Natural killer cell treated with Interleukin-12 subunit alpha and Interleukin-12 subunit beta and Interleukin-15 and Interleukin-18, amount 100 ng/mL, for 72 hours (primary cell): ENCODE data around the gene EREG. TPM values are rescaled to one million over a fixed set of nuclear protein-coding genes. Genes with fewer than 3 reads are reported as not detected.

ENCODE experiments used
- ATAC-seq, 2 donors: fragments of 150-1000 bp; cut with Tn5 transposase in 1 of 2; sonication (Bioruptor Pico), chemical (Tn5 transposase) in 1 of 2; 2 replicates each; pipeline ENCODE4 v1.10.0; 2021
- DNase-seq: peaks from one replicate; pipeline ENCODE4 v3.0.0; 2022; ENCODE audit warnings: low spot score
- H3K27ac Mint-ChIP-seq, 2 donors: 1 replicate in 1 of 2; 2 replicates in 1 of 2; pipeline ENCODE4 v1.8.0; 2022; ENCODE audit warnings: mixed read lengths in 2 of 2, mild to moderate bottlenecking in 1 of 2, moderate library complexity in 1 of 2
- H3K27me3 Mint-ChIP-seq, 2 donors: 1 replicate in 1 of 2; 2 replicates in 1 of 2; pipeline ENCODE4 v1.8.0; 2022; ENCODE audit warnings: mixed read lengths in 2 of 2
- H3K36me3 Mint-ChIP-seq: one replicate; pipeline ENCODE4 v1.8.0; 2022; ENCODE audit warnings: mixed read lengths
- H3K4me1 Mint-ChIP-seq, 2 donors: 1 replicate in 1 of 2; 2 replicates in 1 of 2; pipeline ENCODE4 v1.8.0; 2022; ENCODE audit warnings: low read depth in 2 of 2, mixed read lengths in 2 of 2, mild to moderate bottlenecking in 1 of 2
- H3K4me3 Mint-ChIP-seq: one replicate; pipeline ENCODE4 v1.8.0; 2022; ENCODE audit warnings: mixed read lengths
- H3K9me3 Mint-ChIP-seq: 2 replicates; pipeline ENCODE4 v1.8.0; 2022; ENCODE audit warnings: mixed read lengths
- total RNA-seq, 2 donors: library from RNA; stranded (reverse); gene quantifications; one replicate each; pipeline ENCODE4 v1.2.3, GENCODE V29; 2022

Gene EREG, protein sequence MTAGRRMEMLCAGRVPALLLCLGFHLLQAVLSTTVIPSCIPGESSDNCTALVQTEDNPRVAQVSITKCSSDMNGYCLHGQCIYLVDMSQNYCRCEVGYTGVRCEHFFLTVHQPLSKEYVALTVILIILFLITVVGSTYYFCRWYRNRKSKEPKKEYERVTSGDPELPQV
- total RNA-seq: not detected

DNA sequence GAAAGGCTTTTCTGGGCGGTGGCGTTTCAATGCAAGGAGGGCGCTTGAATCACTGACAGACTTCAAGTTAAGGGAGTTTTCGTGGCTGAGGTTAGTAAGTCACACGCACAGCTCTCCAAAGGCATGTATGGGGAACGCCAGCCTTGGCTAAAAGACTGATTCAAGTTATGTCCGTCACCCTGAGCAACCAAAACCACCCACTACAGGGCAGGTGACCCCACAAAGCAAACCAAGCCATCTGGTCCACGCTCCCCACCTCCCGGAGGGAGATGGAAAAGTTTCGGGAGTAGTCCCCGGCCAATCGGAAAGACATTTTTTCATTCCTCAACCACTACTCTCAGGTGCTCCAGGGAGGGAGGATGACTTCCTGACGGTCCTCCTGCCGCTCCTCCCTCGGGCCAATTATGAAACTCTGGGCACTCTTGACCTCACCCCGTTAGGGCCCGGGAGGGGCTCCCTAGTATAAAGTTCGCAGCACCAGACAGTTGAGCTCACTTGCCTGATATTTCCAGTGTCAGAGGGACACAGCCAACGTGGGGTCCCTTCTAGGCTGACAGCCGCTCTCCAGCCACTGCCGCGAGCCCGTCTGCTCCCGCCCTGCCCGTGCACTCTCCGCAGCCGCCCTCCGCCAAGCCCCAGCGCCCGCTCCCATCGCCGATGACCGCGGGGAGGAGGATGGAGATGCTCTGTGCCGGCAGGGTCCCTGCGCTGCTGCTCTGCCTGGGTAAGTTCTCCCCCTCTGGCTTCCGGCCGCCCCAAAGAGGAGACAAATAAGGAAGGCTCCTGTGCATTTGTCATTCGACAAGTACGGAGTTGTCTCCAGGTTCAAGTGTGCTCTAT is at the start of gene EREG:
Gene EREG, plus strand, starts transcription at position 494 of the 840 bp plus-strand sequence. Its CDS starts 164 bp downstream, at position 658.
- ATAC-seq: peak; percentile 67
- H3K4me3 Mint-ChIP-seq: peak within 1 kb of the TSS; percentile 65
- H3K4me1 Mint-ChIP-seq: peaks cover 6 to 10% of the 10 kb centered on the region in 2 donors
- peaks cover 27 to 46% of the 10 kb centered on the region in 2 donors for H3K27me3 Mint-ChIP-seq
- H3K27ac Mint-ChIP-seq: no peak within 1 kb of the TSS
- H3K36me3 Mint-ChIP-seq: no peaks in the 10 kb centered on the region
- no peaks in the 10 kb centered on the region for H3K9me3 Mint-ChIP-seq
- no peak for DNase-seq

DNA sequence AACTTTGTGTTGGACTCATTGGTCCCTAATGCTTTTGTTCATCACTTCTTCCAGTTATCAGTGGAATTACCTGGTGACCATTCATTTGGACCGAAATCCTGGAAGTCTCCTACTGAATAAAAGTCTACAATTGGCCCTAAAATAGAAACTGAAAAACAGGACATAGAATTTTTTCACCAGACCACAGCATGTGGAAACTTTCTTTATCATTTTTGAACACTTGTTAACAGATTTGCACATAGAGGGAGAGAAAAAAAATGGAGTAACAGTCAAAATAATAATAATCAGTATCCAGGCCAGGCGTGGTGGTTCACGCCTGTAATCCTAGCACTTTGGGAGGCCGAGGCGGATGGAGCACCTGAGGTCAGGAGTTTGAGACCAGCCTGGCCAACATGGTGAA is 49.6 kb upstream of the EREG start:
- no peak overlapping the region for H3K27ac Mint-ChIP-seq
- ATAC-seq (no peak), DNase-seq (no peak)
- no peaks in the 10 kb centered on the region for H3K36me3 Mint-ChIP-seq
- no peaks in the 10 kb centered on the region for H3K4me1 Mint-ChIP-seq
- H3K9me3 Mint-ChIP-seq: no peaks in the 10 kb centered on the region
- H3K4me3 Mint-ChIP-seq: no peak overlapping the region
- peaks cover 0 to 2% of the 10 kb centered on the region in 2 donors for H3K27me3 Mint-ChIP-seq

DNA sequence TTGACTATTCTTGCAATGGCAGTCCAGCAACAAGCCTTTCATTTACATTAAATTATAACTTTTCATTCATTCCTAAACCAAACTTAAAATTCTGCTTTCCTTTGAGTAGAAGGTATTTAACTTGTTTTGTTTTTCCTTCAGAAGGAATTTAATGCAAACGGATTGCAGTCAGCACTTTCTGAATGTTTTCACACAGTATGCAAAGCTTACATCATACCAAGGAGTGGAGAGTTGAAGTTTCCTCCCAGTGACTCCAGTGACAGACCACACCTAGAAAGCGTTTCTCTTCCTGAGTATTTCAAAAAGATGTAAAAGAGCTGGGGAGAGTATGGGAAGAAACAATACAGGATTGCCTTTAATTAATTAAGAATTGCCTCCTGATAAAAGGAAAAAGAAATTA is 48.5 kb upstream of the EREG start:
- Mint-ChIP-seq H3K4me1 (peaks cover 0 to 5% of the 10 kb centered on the region in 2 donors), H3K27me3 (peaks cover 8% of the 10 kb centered on the region in 2 donors), H3K27ac (no peak overlapping the region), H3K9me3 (no peaks in the 10 kb centered on the region), H3K36me3 (no peaks in the 10 kb centered on the region), H3K4me3 (no peak overlapping the region)
- no peak for DNase-seq
- no peak for ATAC-seq

DNA sequence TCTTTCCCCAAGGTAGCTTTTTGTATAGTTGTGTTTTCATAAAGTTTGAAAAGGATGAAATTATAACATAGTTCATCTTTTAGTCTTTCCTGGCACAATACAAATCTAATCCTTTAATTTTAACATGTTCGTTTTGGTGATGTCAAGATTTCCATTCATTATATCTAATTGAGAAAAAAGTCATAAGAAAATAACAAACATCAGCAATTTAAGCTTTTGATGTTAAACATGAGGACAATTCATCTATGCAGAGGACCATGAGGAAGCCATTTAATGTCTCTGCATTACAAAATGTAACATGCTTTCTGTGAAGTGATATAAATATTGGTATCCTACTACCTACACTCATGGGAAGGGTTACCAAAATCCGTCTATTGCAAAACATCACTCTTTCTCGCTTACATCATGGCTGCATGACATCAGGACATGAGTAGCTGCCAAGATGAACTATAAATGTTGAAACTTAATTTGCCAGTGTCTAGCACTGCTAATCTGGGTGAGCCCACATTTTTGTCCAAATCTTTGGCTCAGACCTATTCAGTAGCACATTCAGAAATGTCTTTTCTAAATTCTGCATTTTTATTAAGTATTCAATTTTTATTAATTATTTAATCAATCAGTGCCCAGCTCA is 47.2 kb upstream of the EREG start:
- Mint-ChIP-seq H3K9me3 (no peaks in the 10 kb centered on the region), H3K27ac (no peak overlapping the region), H3K36me3 (no peaks in the 10 kb centered on the region), H3K4me3 (no peak overlapping the region), H3K4me1 (peaks cover 0 to 5% of the 10 kb centered on the region in 2 donors), H3K27me3 (peaks cover 8% of the 10 kb centered on the region in 2 donors)
- DNase-seq (no peak), ATAC-seq (no peak)

DNA sequence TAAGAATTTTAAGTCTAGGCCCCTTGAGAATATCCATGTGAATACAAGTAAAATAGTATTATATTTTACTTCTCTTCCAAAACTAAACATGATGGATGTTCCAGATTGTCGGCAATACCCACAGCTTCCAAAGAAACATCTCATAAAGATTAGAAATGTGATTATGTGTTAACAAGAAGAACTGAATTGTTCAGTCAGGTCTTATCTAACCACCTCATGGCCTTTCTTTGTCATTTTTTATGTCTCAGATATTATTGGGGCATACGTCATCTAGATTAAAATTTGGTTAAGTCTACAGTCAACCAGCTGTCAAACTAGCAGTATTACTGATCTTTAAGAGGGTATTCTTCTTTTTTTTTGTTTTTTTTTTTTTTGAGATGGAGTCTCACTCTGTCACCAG is 46.7 kb upstream of the EREG start:
- Mint-ChIP-seq H3K9me3 (no peaks in the 10 kb centered on the region), H3K4me3 (no peak overlapping the region), H3K27ac (no peak overlapping the region), H3K36me3 (no peaks in the 10 kb centered on the region), H3K27me3 (peaks cover 8% of the 10 kb centered on the region in 2 donors), H3K4me1 (peaks cover 0 to 5% of the 10 kb centered on the region in 2 donors)
- DNase-seq (no peak), ATAC-seq (no peak)

DNA sequence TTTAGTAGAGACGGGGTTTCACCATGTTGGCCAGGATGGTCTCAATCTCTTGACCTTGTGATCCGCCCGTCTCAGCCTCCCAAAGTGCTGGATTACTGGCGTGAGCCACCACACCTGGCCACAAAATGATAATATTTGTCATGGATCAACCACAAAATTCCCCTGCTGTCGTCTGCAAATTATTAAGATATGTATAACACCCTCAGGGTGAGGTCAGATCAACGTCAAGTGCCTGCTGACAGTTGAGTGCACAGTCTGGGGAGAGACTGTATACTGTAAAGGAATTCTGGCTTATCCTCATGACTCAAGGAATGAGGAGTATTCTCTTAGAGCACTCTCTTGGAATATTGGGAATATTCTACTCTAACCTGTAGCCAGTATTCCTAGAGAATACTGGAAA is 45.5 kb upstream of the EREG start:
- H3K9me3 Mint-ChIP-seq: no peaks in the 10 kb centered on the region
- H3K4me3 Mint-ChIP-seq: no peak overlapping the region
- H3K27ac Mint-ChIP-seq: no peak overlapping the region
- ATAC-seq (no peak), DNase-seq (no peak)
- H3K36me3 Mint-ChIP-seq: no peaks in the 10 kb centered on the region
- peaks cover 8% of the 10 kb centered on the region in 2 donors for H3K27me3 Mint-ChIP-seq
- peaks cover 0 to 5% of the 10 kb centered on the region in 2 donors for H3K4me1 Mint-ChIP-seq

DNA sequence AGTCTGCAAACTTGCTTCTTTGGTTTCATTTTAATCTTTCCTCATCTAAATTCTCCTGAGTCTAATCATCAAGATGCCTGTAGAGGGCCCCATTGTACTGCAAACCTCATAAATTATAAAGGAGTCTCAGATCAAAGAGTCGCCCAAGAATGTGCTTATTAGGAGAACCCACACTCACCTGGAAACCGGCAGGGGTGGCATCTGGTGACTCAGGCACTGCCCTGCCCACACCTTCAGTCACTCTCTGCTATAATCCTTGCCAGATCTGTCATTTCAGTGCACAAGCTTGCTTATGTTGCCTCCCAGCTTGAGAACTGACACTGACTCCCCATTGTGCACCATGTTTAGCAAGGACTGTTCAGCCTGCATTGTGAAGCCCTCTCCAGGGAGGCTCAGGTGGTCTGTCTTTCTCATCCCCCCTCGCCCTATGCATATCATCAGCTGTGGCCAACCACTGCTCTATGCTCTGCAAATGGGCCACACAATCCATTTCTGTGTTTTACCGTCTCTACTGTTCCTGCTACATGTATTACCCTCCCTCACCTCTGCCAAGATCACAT is 44.3 kb upstream of the EREG start:
- ATAC-seq (peak in 1 of 2 donors; percentile 48), DNase-seq (no peak)
- Mint-ChIP-seq H3K9me3 (no peaks in the 10 kb centered on the region), H3K27ac (no peak overlapping the region), H3K4me1 (peaks cover 0 to 5% of the 10 kb centered on the region in 2 donors), H3K4me3 (no peak overlapping the region), H3K27me3 (peaks cover 8% of the 10 kb centered on the region in 2 donors), H3K36me3 (no peaks in the 10 kb centered on the region)

DNA sequence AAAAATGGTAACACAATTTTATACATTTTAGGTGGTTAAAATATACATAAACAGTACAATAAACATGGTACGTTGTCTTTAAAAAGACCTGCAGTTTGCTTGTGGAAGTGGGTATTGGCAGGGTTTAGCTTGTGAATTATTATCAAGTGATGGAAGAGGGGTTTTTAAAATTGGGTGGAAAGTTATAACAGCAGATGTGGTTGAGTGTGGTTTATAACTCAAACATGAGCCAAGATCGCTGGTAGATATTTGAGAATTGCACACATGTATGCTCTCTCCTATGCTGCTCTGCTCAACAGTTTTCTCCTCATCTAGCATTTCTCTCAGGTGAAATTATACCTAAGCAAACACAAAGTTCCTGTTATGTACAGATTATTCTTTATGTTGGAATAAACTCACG is 42.6 kb upstream of the EREG start:
- DNase-seq (no peak), ATAC-seq (no peak)

DNA sequence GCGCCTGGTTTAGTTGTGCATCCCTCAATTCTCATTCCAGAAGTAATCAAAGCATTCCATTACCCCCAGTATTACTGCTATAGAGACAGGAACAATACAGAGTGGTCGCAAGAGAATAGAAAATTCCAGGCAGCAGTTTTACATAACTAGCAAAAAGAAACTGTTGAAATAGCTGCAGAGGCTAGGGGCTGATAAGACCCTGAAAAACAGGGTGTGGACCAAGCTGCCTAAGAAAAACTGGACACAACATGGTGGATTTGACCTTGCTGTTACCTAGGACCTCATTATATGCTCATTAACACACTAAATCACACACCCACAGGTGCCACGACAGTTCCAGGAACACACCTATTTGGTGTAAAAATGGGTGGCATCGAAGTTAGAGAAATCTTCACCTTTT is 41.3 kb upstream of the EREG start:
- Mint-ChIP-seq H3K4me3 (no peak overlapping the region), H3K36me3 (no peaks in the 10 kb centered on the region), H3K4me1 (peaks cover 0 to 5% of the 10 kb centered on the region in 2 donors), H3K27ac (no peak overlapping the region), H3K9me3 (no peaks in the 10 kb centered on the region), H3K27me3 (peaks cover 6 to 12% of the 10 kb centered on the region in 2 donors)
- ATAC-seq (no peak), DNase-seq (no peak)

More for the DNA sequence above, 42.6 kb upstream of the EREG start:
- no peaks in the 10 kb centered on the region for H3K9me3 Mint-ChIP-seq
- H3K27me3 Mint-ChIP-seq: peaks cover 6 to 8% of the 10 kb centered on the region in 2 donors
- H3K4me1 Mint-ChIP-seq: peaks cover 0 to 5% of the 10 kb centered on the region in 2 donors
- no peaks in the 10 kb centered on the region for H3K36me3 Mint-ChIP-seq
- H3K4me3 Mint-ChIP-seq: no peak overlapping the region
- no peak overlapping the region for H3K27ac Mint-ChIP-seq

DNA sequence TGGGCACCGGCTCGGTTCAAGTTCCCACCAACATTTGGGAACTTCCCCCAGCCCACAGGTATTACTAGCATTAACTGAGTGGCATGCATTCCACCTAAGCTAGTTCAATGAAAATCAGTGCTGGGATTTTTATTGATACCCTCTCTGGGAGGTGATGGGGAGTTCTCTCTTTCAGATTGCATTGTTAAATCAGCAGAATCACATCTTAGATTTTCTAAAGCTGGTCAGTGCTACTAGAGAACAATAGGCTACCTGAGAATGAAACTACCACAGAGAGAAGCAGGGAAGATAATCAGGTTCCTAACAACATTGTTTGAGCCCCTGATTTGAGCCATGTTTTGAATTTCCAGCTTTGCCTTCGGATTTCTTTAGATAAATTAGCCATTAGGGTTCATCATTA is 40.7 kb upstream of the EREG start:
- ATAC-seq: no peak
- peaks cover 0 to 5% of the 10 kb centered on the region in 2 donors for H3K4me1 Mint-ChIP-seq
- H3K4me3 Mint-ChIP-seq: no peak overlapping the region
- DNase-seq: no peak
- no peak overlapping the region for H3K27ac Mint-ChIP-seq
- H3K27me3 Mint-ChIP-seq: peaks cover 6 to 18% of the 10 kb centered on the region in 2 donors
- peaks cover 2% of the 10 kb centered on the region for H3K9me3 Mint-ChIP-seq
- H3K36me3 Mint-ChIP-seq: no peaks in the 10 kb centered on the region

DNA sequence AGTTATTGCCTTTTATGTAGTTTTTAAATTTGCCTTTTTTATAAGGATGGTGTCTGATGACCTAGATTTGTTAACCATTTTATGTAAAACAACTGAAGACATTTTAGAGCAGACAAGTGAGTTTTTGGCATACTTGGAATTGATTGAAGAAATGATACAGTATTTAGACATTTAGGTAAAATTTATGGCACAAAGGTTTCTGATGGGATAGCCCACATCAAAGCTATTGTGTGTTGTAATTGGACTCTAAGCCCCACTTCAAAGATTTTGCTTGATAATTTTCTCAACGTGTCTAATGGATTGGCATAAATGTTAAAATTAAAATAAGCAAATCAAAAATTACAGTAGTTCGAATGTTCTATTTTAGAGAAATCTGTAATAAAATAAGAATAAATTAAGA is 39.1 kb upstream of the EREG start:
- H3K4me3 Mint-ChIP-seq: no peak overlapping the region
- peaks cover 3 to 15% of the 10 kb centered on the region in 2 donors for H3K27me3 Mint-ChIP-seq
- H3K9me3 Mint-ChIP-seq: peaks cover 2% of the 10 kb centered on the region
- H3K4me1 Mint-ChIP-seq: peaks cover 0 to under 1% of the 10 kb centered on the region in 2 donors
- H3K27ac Mint-ChIP-seq: no peak overlapping the region
- no peaks in the 10 kb centered on the region for H3K36me3 Mint-ChIP-seq
- DNase-seq: no peak
- no peak for ATAC-seq

DNA sequence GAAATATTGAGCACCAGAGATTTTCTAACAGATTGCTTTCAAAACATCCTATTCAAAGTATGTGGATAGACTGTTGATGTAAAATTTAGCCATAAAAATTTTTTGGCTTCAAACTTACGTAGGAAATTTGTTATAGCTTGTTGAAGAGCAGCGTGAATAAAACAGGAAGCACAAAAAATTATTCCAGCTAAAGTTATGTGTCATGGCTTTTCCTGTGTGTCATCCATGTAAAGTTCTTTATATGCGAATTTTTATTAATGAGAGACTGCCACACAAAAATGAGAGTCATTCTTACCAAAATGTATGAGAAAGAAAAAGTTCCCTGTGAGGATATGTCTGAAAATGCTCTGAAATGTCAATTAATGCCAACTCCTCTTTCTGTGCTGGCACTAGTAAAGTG is 37.2 kb upstream of the EREG start:
- H3K27me3 Mint-ChIP-seq: peaks cover 0 to 19% of the 10 kb centered on the region in 2 donors
- no peak overlapping the region for H3K27ac Mint-ChIP-seq
- ATAC-seq: no peak
- H3K36me3 Mint-ChIP-seq: no peaks in the 10 kb centered on the region
- no peaks in the 10 kb centered on the region for H3K4me1 Mint-ChIP-seq
- DNase-seq: no peak
- H3K4me3 Mint-ChIP-seq: no peak overlapping the region
- H3K9me3 Mint-ChIP-seq: peaks cover 2% of the 10 kb centered on the region

DNA sequence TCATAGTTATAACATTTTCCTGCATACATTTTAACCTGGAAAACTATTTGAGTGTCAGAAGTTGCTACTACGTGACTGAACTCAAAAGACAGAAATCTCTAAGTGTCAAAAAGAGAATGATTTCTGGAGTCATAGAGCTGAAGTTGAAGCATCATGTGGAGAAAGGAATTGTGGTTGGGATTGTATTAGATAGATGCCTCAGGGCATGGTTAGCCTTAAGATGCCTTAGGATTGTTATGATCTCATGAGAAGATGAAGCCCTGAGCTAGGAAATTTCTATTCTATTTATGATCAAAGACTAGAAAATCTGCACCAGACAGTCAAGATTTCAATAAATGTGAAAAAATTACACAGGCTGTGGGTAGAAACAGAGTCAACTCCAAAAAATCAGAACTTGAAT is 36.4 kb upstream of the EREG start:
- DNase-seq (no peak), ATAC-seq (no peak)
- Mint-ChIP-seq H3K9me3 (peaks cover 2% of the 10 kb centered on the region), H3K27ac (no peak overlapping the region), H3K36me3 (no peaks in the 10 kb centered on the region), H3K4me3 (no peak overlapping the region), H3K4me1 (no peaks in the 10 kb centered on the region), H3K27me3 (peaks cover 0 to 19% of the 10 kb centered on the region in 2 donors)

DNA sequence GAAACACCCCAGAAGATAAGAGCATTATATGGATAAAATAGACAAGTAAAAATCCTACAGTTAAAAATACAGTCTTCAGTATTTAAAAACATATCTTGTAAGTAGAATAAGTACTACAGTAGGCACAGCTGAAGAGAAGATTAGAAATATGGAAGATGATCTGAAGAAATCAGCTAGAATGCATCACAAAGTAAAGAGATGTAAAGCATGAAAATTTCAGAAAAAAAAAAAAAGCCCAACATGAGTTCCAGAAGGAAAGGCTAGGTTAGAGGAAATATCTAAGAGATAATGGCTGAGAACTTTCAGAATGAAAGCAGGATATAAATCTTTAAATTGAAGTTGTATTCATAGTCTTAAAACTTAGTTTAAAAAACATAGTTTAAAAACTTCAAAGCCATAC is 35.6 kb upstream of the EREG start:
- Mint-ChIP-seq H3K27me3 (peaks cover 0 to 19% of the 10 kb centered on the region in 2 donors), H3K36me3 (no peaks in the 10 kb centered on the region), H3K4me1 (no peaks in the 10 kb centered on the region), H3K27ac (no peak overlapping the region), H3K4me3 (no peak overlapping the region), H3K9me3 (peaks cover 2% of the 10 kb centered on the region)
- DNase-seq: no peak
- no peak for ATAC-seq
